Right renal cortex interstitium (tissue), 3 donors: ENCODE results near the gene MAD1L1. TPM values are rescaled to one million over a fixed set of nuclear protein-coding genes. Genes with fewer than 3 reads are reported as not detected.

Experiments used
- DNase-seq, 3 donors: peaks; one replicate each; pipeline ENCODE4 v3.0.0-alpha.2; 2013; ENCODE audit warnings: low read depth in 3 of 3, low spot score in 2 of 3
- polyA plus RNA-seq, 3 donors: library from polyadenylated mRNA; unstranded; fragments of 120-200 nt; gene quantifications; one replicate each; pipeline ENCODE4 v1.2.1, GENCODE V29; 2013; ENCODE audit not compliant: insufficient read length in 3 of 3

The MAD1L1 gene
- polyA plus RNA-seq, 3 donors, result 22.9 to 26.0 (median 25.1) TPM

- no peak for DNase-seq
Measured at GRCh38 chr7:2182461-2182860, 50.3 kb downstream of the MAD1L1 start.

DNA sequence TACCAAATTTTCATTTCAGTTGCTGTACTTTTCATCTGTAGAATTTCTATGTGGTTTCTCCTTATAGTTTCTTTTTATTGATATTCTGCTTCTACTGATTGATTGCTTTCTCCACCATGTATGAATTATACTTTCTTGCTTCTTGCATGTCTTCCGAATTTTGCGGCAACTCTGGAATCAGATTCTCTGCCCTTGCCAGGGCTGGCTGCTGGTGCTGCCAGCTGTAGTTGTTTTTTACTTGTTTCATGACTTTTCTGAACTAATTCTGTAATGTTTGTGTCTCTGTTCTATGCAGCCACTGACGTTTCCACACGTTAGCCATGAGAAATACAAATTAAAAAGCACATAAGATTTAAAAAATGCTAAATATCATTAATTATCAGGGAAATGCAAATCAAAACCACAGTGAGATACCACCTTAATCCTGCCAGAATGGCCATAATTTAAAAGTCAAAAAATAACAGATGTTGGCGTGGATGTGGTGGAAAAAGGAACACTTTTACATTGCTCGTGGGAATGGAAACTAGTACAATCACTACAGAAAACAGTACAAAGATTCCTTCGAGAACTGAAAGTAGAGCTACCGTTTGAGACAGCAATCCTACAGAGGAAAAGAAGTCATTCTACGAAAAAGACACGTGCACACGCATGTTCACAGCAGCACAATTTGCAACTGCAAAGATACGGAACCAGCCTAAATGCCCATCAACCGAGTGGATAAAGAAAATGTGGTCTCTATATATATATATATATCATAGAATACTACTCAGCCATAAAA lies 51.5 kb downstream of the MAD1L1 start:
- DNase-seq, result no peak

DNA sequence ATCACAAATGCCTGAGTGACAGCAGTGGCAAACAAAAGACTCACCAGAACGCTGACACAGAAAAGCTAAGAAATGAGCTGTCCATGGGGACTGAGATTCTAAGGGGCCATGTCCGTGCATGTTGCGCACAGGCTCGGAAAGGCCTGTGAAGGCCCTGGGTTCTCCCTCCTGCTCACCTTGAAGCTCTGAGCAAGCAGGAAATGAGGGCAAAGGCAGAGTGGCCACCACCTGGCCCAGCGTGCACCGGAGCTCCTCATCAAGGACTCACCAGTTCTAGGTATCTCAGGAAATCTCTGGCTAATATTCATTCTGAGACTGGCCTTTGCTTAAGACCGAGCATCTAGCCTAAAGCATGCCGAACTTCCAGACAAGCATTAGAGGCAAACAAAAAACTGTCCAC lies 52.7 kb downstream of the MAD1L1 start:
- DNase-seq, result no peak

GRCh38 chr7:2175514-2175913 lies 57.2 kb downstream of the MAD1L1 start:
- DNase-seq, result no peak

DNA sequence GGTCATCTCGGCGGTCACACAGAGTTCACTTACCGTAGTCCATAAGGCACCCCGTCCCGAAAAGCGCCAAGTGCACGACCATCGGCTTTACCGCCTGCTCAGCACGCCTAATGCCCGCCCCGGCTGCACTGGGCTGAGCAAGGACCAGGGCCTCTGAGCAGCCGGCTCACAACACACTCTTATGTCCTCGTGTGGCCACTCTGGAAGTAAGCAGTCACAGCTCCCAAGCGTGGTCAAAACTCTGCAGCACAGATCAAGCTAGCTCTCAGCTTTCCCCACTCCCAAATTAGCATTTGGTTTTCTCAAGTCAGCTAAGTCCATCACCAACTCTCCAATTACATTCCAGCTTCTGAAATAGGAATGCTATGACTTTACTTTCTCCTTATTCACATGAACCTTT lies 57.7 kb downstream of the MAD1L1 start:
- DNase-seq, result no peak

DNA sequence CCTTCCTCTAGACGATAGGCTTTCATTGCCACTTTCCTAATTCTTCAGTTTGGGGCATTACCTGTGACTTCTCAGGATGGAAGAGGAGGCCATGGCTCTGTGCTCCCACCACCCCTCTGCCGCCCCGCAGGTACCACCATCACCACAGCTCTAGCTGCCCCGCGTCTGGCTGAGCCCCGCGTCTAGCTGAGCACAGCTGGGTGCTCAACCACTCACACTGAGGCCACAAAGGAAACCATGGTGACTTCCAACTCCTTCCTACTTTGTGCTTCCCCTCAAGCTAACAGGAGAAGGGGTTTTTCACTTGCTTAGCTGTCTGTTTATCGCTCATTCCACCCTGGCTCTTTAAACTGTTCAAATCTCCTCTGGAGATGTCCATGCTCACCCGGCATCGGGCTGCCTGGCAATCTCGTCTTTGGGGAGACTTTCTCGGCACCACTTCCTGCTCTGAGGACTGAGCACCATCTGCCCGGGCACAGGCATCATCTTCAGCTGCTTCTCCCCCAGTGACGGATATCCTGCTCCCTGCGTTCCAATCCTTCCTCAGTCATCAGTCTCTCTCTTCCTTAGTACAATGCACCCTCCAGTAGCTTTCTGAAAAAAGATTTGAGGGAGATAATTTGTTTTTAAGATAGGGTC lies 59.4 kb downstream of the MAD1L1 start:
- no peak for DNase-seq

DNA sequence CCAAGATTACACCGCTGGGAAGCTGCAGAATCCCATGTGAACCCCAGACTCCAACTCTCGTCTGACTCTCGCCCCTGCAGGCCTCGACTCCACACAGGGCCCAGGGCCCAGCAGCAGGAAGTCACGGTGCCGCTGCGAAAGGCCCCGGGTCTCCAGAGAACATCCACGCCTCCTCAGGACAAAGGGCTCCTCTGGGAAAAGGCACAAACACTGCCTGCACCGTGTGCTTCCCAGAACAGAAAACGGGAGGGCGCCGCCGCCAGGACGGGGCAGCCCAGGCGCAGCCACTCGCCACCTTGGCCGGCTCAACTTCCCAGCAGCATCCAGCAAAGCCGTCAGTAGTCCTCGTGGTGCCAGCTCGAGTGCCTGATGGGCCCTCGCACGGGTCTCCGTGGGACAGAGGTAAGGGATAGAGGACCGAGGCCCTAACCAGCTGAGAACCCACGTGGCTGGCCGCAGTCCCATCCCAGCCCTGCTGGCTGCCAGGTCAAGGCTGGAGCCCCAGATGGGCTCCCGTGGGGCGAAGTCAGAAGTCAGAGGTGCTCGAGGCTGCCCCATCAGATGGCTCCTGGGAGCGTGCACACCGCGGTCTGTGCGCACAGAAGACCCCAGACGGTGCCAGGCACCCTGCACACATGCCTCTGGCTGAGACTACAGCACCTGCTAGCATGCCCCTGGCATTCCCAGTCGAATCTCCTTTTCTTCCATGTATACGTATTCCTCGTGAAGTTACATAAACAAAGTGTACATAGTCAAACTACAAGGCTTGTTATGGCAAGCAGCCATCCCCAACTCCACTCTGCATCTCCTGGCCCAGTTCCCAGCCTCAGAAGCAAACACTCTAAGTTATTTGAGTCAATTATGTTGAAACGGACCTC lies 60.2 kb downstream of the MAD1L1 start:
- peak in 1 of 3 donors; percentile 68 for DNase-seq

DNA sequence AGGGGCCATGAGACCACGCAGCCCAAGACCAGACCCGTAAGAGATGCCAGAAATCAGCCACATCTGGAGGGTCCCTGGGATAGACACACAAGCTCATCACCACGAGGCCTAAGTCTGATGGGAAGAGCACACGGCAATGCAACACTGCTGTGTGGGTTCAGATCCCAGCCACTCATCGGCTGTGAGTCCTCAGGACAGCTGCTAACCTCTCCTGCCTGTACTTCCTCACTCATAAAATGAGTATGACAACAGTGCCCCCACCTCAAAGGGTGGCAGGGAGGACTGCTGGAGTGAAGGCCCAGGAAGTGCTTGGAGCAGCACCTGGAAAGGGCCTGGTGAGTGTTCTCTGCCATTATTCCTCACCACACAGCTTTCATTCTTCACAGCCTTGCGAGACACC lies 60.9 kb downstream of the MAD1L1 start:
- DNase-seq, result no peak

- no peak for DNase-seq
Measured at GRCh38 chr7:2170576-2171521, 61.9 kb downstream of the MAD1L1 start.

DNA sequence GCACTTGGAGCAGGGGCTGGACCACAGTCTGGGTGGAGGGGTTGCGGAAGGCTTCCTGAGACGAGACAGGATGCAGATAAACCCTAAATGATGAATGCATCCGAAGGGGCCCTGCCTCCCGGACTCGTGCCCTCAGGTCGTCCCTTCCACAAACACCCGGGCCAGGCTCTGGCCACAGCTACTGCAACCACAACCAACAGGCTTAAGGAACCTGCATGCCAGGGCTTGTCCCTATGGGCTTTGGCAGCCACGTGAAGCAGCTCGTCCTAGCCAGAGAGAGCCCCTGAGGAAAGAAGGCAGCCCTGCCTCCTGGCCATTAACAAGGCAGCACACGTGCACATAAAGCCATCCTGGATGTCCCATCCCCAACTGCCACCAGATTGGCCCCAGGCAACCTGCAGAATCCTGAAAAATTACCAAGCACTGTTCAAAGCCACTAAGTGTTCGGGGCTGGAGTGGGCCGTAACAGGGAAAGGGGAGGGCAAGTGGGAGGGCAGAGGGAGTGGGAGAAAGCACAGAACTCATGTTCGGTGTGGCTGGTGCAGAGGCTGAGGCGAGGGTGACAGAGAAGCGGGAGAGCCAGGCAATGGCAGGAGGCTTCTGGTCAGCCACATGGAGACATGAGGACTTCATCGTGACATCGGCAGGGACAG lies 62.7 kb downstream of the MAD1L1 start:
- DNase-seq, result no peak

DNA sequence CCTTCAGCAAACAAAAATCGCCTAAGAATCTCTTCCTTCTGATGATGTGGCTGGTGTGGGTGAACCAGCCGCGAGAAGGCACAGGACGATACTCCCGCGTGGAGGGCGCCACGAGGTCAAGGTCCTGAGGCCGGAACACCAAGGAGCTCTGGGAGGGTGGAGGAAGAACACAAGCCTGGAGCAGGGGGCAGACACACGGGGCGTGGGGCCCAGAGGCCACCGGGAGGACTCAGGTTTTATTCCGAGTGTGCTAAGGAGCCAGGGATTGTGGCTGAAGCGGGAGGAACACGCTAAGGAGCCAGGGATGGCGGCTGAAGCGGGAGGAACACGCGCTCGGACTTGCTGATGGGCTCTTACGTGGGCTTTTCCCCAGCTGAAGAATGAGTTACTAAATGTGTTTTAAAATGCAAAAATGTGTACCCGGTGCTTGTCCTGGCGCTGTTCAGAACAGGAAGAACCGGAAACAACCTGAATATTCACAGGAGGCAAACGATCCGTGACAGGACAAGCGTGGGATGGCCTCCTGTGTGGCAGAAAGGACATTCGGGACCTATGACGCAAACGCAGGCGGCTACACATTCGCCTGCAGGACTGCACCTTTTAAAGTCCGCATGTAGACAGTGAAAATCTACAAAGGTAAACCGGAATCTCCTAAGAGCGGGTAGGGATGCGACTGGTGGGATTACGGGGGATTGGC lies 64.0 kb downstream of the MAD1L1 start:
- DNase-seq, result peak in 2 of 3 donors; percentile 64 to 75

GRCh38 chr7:2166625-2167280 lies 66.0 kb downstream of the MAD1L1 start:
- no peak for DNase-seq

GRCh38 chr7:2165610-2166594 lies 66.8 kb downstream of the MAD1L1 start:
- no peak for DNase-seq

GRCh38 chr7:2165239-2165609 lies 67.5 kb downstream of the MAD1L1 start:
- no peak for DNase-seq

GRCh38 chr7:2164646-2165045 lies 68.1 kb downstream of the MAD1L1 start:
- no peak for DNase-seq

DNA sequence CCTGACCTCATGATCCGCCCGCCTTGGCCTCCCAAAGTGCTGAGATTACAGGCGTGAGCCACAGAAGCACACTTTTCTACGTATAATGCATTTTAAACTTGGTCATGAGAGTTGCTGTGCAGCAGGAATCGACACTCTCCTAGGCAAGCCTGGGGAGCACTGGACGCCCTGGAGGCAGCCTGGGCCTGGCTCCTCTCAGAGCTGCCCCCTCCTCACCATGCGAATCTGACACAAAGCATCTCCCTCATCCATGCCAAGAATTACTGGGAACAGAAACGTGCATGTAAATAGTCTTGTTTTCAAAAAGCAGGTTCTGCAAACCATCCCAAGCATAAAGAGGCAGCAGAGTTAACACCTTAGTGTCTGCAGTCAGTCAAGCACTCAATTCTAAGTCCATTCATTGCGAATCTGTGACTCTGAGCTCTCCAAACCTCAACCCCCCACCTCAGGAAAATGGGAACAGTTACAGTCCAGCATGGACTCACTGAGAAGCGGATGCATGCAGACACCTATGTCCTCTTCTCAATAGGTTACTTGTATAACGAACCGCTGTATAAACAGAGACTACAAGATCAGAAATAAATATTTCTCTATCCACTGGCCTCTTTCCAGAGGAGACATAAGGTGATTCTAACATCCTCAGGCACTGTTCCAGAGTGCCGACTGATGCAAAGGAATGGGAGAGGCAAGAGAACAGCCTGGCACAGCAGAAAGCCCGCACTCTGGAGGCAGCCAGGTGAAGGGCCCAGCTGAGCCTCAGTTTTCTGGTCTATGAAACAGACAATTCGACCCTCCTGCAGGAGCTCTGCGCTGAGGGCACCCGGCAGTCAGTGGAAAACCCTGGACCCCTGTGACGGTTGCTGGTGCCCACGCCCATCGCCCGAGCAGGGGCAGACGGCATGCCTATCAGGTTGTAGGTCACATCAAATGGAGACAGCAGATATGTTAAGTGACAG lies 68.9 kb downstream of the MAD1L1 start:
- DNase-seq, result no peak
